Left lung (tissue), 10 donors: ENCODE data around the gene DEDD2. TPM values are rescaled to one million over a fixed set of nuclear protein-coding genes. Genes with fewer than 3 reads are reported as not detected.

Experiments used
- ATAC-seq: fragments of 200-7000 bp; cut with Tn5 transposase; one replicate; pipeline ENCODE4 v1.9.1; 2020; ENCODE audit warnings: moderate library complexity
- DNase-seq, 4 donors: peaks; one replicate each; pipeline ENCODE4 v3.0.0-alpha.2; 2013 to 2020
- H3K27ac ChIP-seq, 2 donors: fragments of 200-600 bp; sonication (generic) in 1 of 2; one replicate each; pipeline versions ENCODE4 v1.5.0 to v1.8.0; 2020 to 2021
- H3K27me3 ChIP-seq, 2 donors: fragments of 200-600 bp; sonication (generic) in 1 of 2; one replicate each; pipeline versions ENCODE4 v1.5.0 to v1.8.0; 2020 to 2021
- H3K36me3 ChIP-seq, 2 donors: fragments of 200-600 bp; sonication (generic) in 1 of 2; one replicate each; pipeline versions ENCODE4 v1.5.0 to v1.8.0; 2020 to 2021
- H3K4me1 ChIP-seq, 2 donors: fragments of 200-600 bp; one replicate each; pipeline ENCODE4 v1.8.0; 2021
- H3K4me3 ChIP-seq, 2 donors: fragments of 200-600 bp; sonication (generic) in 1 of 2; one replicate each; pipeline versions ENCODE4 v1.5.0 to v1.8.0; 2020 to 2021; ENCODE audit warnings: mild to moderate bottlenecking in 1 of 2
- H3K9me3 ChIP-seq, 2 donors: fragments of 200-600 bp; sonication (generic) in 1 of 2; one replicate each; pipeline versions ENCODE4 v1.5.0 to v1.8.0; 2020 to 2021
- CTCF ChIP-seq, 2 donors: fragments of 200-600 bp; sonication (generic) in 1 of 2; IDR thresholded peaks; one replicate each; pipeline versions ENCODE4 v1.5.0 to v1.8.0; 2021; ENCODE audit warnings: antibody characterized with exemption in 2 of 2
- intact Hi-C, 2 donors: fragments of 100-400 bp; cut with DNase I; formaldehyde crosslinking; loops; one replicate each; pipeline versions ENCODE4 v1.11.2 to v1.14.2; 2022
- polyA plus RNA-seq, 6 donors: library from polyadenylated mRNA; unstranded; fragments of 120-200 nt; gene quantifications; one replicate each; pipeline ENCODE4 v1.2.1, GENCODE V29; 2013; ENCODE audit not compliant: insufficient read length in 6 of 6
- total RNA-seq, 2 donors: library from RNA; stranded (reverse); fragmentation: NEBNext Ultra II Directional; extraction: Animal tissue kit (Norgen Biotek cat#: 25700); gene quantifications; one replicate each; pipeline ENCODE4 v1.2.1, GENCODE V29; 2021
- donor health status: DM: no; HTN: yes; CAD: no.
- donor health status: DM: no; HTN: no; CAD: no.

DEDD2 gene
- total and polyA plus RNA-seq, 8 donors: 15.7 to 34.8 (median 21.0) TPM

- ATAC-seq (peak; percentile 1), DNase-seq (peak in 3 of 4 donors; percentile 57 to 79 (median 60))
- Histone ChIP-seq H3K4me1 (peaks cover 24 to 51% of the 10 kb centered on the region in 2 donors), H3K27me3 (peaks cover 0 to 19% of the 10 kb centered on the region in 2 donors), H3K36me3 (peaks cover 0 to 23% of the 10 kb centered on the region in 2 donors), H3K4me3 (peak overlapping the region; percentile 98 to 100), H3K9me3 (no peaks in the 10 kb centered on the region), H3K27ac (peak overlapping the region; percentile 95 to 98)
- intact Hi-C loops: loop anchor here in 1 of 2 donors (5.0 kb wide), 1 partner anchor 35 kb away; no protein-coding TSS in a partner anchor
- TF ChIP-seq CTCF (IDR thresholded peaks at IDR 0.05): no peak
Measured at GRCh38 chr19:42252365-42253244, 35.1 kb upstream of the DEDD2 start.

GRCh38 chr19:42251572-42252358, 34.3 kb upstream of the DEDD2 start:
- peaks cover 0 to 23% of the 10 kb centered on the region in 2 donors for H3K36me3 ChIP-seq
- ATAC-seq (no peak), DNase-seq (no peak)
- H3K4me3 ChIP-seq: peak overlapping the region; percentile 98 to 100
- no peaks in the 10 kb centered on the region for H3K9me3 ChIP-seq
- intact Hi-C loops: loop anchor here in 1 of 2 donors (5.0 kb wide), 1 partner anchor 36 kb away; no protein-coding TSS in a partner anchor
- peaks cover 0 to 15% of the 10 kb centered on the region in 2 donors for H3K27me3 ChIP-seq
- no peak for TF ChIP-seq CTCF (IDR thresholded peaks at IDR 0.05)
- peak overlapping the region; percentile 95 to 98 for H3K27ac ChIP-seq
- peaks cover 24 to 51% of the 10 kb centered on the region in 2 donors for H3K4me1 ChIP-seq

- peaks cover 32 to 48% of the 10 kb centered on the region in 2 donors for H3K4me1 ChIP-seq
- DNase-seq (peak in 1 of 4 donors; percentile 49), ATAC-seq (no peak)
- no peaks in the 10 kb centered on the region for H3K9me3 ChIP-seq
- intact Hi-C loops: loop anchor here in 1 of 2 donors (5.0 kb wide), 1 partner anchor 36 kb away; no protein-coding TSS in a partner anchor
- H3K27me3 ChIP-seq: peaks cover 0 to 6% of the 10 kb centered on the region in 2 donors
- H3K36me3 ChIP-seq: peaks cover 0 to 23% of the 10 kb centered on the region in 2 donors
- H3K27ac ChIP-seq: peak overlapping the region; percentile 51 to 98
- peak overlapping the region in 1 of 2 donors; percentile 9 for H3K4me3 ChIP-seq
- TF ChIP-seq CTCF (IDR thresholded peaks at IDR 0.05): no peak
Measured at GRCh38 chr19:42250666-42251531, 33.4 kb upstream of the DEDD2 start.

GRCh38 chr19:42250183-42250665, 32.7 kb upstream of the DEDD2 start:
- Histone ChIP-seq H3K36me3 (peaks cover 0 to 23% of the 10 kb centered on the region in 2 donors), H3K4me3 (peak overlapping the region in 1 of 2 donors; percentile 9), H3K9me3 (no peaks in the 10 kb centered on the region), H3K4me1 (peaks cover 32 to 47% of the 10 kb centered on the region in 2 donors), H3K27me3 (no peaks in the 10 kb centered on the region), H3K27ac (peak overlapping the region; percentile 51 to 98)
- no peak for TF ChIP-seq CTCF (IDR thresholded peaks at IDR 0.05)
- DNase-seq (peak in 1 of 4 donors; percentile 24), ATAC-seq (no peak)
- intact Hi-C loops: loop anchor here in 1 of 2 donors (5.0 kb wide), 1 partner anchor 37 kb away; no protein-coding TSS in a partner anchor
